ENCODE results near the gene TSPAN4. TPM values are rescaled to one million over a fixed set of nuclear protein-coding genes. Genes with fewer than 3 reads are reported as not detected.

Gene TSPAN4
- total and polyA plus RNA-seq, 9 of the 15 experiments (the other 6 are each of a cell fraction or from before 2014, with no cell fraction given) = 0.07 to 31.0 (median 15.7) TPM

DNA sequence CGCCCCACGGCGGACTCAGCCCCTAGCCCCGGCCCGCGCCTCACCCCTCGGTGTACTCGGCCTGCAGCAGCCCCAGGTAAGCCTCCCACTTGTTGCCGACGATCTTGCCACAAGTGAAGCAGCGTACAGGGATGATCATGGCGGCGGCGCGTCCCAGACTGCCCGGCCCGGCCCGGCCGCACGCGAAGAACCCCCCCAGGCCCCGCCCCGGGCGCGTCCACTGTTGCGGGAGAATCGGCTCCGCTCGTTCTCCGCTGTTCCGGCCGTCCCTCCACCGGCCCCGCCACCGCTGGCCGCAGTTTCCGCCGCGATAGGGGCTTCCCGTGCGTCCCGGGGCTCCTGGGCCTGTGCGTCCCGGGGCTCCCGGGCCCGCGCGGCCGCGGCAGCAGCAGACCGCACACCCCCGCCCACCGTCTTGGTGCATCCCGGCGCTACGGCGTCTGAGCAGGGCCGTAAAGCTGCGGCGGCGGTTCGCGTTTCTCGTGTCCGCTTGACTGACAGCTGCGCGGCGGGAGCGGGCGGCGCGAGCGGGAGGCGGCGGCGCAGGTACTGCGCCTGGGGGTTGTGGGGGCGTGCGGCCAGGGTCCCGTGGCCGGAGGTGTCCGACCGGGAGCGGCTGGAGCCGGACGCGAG lies at the start of gene TSPAN4, which contains the start of gene POLR2L (continued):
- TF ChIP-seq FOXK2 (conservative IDR thresholded peaks at IDR 0.05 in 1 of 2, IDR thresholded peaks at IDR 0.05 in 1 of 2; ENCODE audit: low read depth in 2 of 2) = peak in 1 of 2 experiments; percentile 98; a peak in 2 of 4 replicates
- no peak for TF ChIP-seq CHD4 (IDR thresholded peaks at IDR 0.05; ENCODE audit: insufficient read depth, insufficient replicate concordance, low read depth, low read length, poor library complexity, severe bottlenecking)
- TF ChIP-seq, protein P1, sequence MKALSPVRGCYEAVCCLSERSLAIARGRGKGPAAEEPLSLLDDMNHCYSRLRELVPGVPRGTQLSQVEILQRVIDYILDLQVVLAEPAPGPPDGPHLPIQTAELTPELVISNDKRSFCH (CRISPR knock-in tag; IDR thresholded peaks at IDR 0.05) = no peak
- TF ChIP-seq, protein P1 (tag; IDR thresholded peaks at IDR 0.05) = peak; percentile 86; the same call in 1 of the 2 replicates
- TF ChIP-seq ATF7 (IDR thresholded peaks at IDR 0.05) = peak; percentile 100
- no peak for TF ChIP-seq ZNF121 (CRISPR knock-in tag; conservative IDR thresholded peaks at IDR 0.05)
- no peak for TF ChIP-seq ZNF778 (CRISPR knock-in tag; IDR thresholded peaks at IDR 0.05)
- TF ChIP-seq L3MBTL2 (IDR thresholded peaks at IDR 0.05) = peak; percentile 57
- TF ChIP-seq NONO (IDR thresholded peaks at IDR 0.05; ENCODE audit: low read depth in 2 of 2, low read length in 1 of 2) = peak; percentile 92 to 100
- TF ChIP-seq SP1 (CRISPR knock-in tag; IDR thresholded peaks at IDR 0.05) = peak; percentile 61; the same call in 1 of the 2 replicates
- peak; percentile 77; the same call in 1 of the 2 replicates for TF ChIP-seq HDAC8 (tag; IDR thresholded peaks at IDR 0.05)
- TF ChIP-seq, protein P2, sequence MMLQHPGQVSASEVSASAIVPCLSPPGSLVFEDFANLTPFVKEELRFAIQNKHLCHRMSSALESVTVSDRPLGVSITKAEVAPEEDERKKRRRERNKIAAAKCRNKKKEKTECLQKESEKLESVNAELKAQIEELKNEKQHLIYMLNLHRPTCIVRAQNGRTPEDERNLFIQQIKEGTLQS (IDR thresholded peaks at IDR 0.05) = no peak
- TF ChIP-seq, protein P2 (CRISPR knock-in tag; conservative IDR thresholded peaks at IDR 0.05) = no peak
- TF ChIP-seq TBP (optimal IDR thresholded peaks at IDR 0.05; ENCODE audit: low read depth, low read length) = peak; percentile 97
- 0 out of 2 replicates have a peak, but pooled peaks have one; percentile 32 for TF ChIP-seq MED1 (CRISPR knock-in tag; IDR thresholded peaks at IDR 0.05; ENCODE audit: borderline replicate concordance)
- TF ChIP-seq GABPA (tag; conservative IDR thresholded peaks at IDR 0.05; ENCODE audit: low read depth) = peak; percentile 48; the same call in 1 of the 2 replicates
- TF ChIP-seq ZNF77 (CRISPR knock-in tag; IDR thresholded peaks at IDR 0.05) = no peak
- TF ChIP-seq GABPB1 (CRISPR knock-in tag; IDR thresholded peaks at IDR 0.05) = no peak; the same call in 1 of the 2 replicates
- TF ChIP-seq, protein P3, sequence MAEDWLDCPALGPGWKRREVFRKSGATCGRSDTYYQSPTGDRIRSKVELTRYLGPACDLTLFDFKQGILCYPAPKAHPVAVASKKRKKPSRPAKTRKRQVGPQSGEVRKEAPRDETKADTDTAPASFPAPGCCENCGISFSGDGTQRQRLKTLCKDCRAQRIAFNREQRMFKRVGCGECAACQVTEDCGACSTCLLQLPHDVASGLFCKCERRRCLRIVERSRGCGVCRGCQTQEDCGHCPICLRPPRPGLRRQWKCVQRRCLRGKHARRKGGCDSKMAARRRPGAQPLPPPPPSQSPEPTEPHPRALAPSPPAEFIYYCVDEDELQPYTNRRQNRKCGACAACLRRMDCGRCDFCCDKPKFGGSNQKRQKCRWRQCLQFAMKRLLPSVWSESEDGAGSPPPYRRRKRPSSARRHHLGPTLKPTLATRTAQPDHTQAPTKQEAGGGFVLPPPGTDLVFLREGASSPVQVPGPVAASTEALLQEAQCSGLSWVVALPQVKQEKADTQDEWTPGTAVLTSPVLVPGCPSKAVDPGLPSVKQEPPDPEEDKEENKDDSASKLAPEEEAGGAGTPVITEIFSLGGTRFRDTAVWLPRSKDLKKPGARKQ (CRISPR knock-in tag; IDR thresholded peaks at IDR 0.05) = no peak
- TF ChIP-seq HCFC1 (IDR thresholded peaks at IDR 0.05; ENCODE audit: low read depth, low read length) = peak; percentile 70

Measured in K562 (cell line).